Memory B cell (primary cell): ENCODE results near the gene CCDC126.

Experiments used
- ATAC-seq: fragments of 150-1000 bp; cut with Tn5 transposase; 2 replicates; pipeline ENCODE4 v1.10.0; 2021; ENCODE audit warnings: low read depth, mild to moderate bottlenecking, moderate library complexity
- DNase-seq, 2 donors: peaks; one replicate each; pipeline ENCODE4 v3.0.0; 2022; ENCODE audit warnings: low spot score in 2 of 2
- H3K27ac Mint-ChIP-seq: one replicate; pipeline ENCODE4 v1.8.0; 2022; ENCODE audit warnings: mild to moderate bottlenecking, moderate library complexity, mixed read lengths
- H3K27me3 Mint-ChIP-seq: one replicate; pipeline ENCODE4 v1.8.0; 2022; ENCODE audit warnings: mixed read lengths
- H3K36me3 Mint-ChIP-seq: one replicate; pipeline ENCODE4 v1.8.0; 2022; ENCODE audit warnings: mild to moderate bottlenecking, mixed read lengths
- H3K4me1 Mint-ChIP-seq: one replicate; pipeline ENCODE4 v1.8.0; 2022; ENCODE audit warnings: mixed read lengths
- H3K4me3 Mint-ChIP-seq: one replicate; pipeline ENCODE4 v1.8.0; 2022; ENCODE audit warnings: mild to moderate bottlenecking, moderate library complexity, mixed read lengths
- H3K9me3 Mint-ChIP-seq: one replicate; pipeline ENCODE4 v1.8.0; 2022; ENCODE audit warnings: mixed read lengths

CCDC126 gene

DNA sequence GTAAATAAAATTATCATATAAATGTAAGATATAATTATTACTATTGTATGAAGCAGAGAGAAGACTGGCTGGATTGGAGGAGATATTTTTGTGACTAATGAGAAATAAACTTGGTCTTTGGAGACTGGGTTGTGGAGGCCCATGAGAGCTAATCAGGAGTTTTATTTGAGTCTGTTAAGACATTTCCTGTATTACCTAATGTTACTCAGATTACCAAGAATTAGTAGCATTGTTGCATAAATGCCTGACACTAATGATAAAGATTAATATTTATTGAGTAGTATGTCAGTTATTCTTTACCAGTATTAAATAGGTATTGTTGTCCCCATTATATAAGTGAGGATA lies 7.1 kb downstream of the CCDC126 start:
- H3K36me3 Mint-ChIP-seq = peaks cover 17% of the 10 kb centered on the region
- no peak for ATAC-seq

GRCh38 chr7:23607130-23607529 lies 9.9 kb downstream of the CCDC126 start:
- no peaks in the 10 kb centered on the region for H3K27me3 Mint-ChIP-seq
- H3K4me1 Mint-ChIP-seq = peaks cover 10% of the 10 kb centered on the region
- H3K27ac Mint-ChIP-seq = no peak overlapping the region
- H3K36me3 Mint-ChIP-seq = peaks cover 20% of the 10 kb centered on the region
- ATAC-seq = no peak
- no peaks in the 10 kb centered on the region for H3K9me3 Mint-ChIP-seq
- no peak overlapping the region for H3K4me3 Mint-ChIP-seq
- no peak for DNase-seq

More for the DNA sequence above, 7.1 kb downstream of the CCDC126 start:
- Mint-ChIP-seq H3K27me3 (no peaks in the 10 kb centered on the region), H3K27ac (no peak overlapping the region), H3K4me1 (peaks cover 18% of the 10 kb centered on the region), H3K9me3 (no peaks in the 10 kb centered on the region), H3K4me3 (no peak overlapping the region)
- no peak for DNase-seq

GRCh38 chr7:23607866-23608265 lies 10.7 kb downstream of the CCDC126 start:
- Mint-ChIP-seq H3K27me3 (no peaks in the 10 kb centered on the region), H3K4me1 (peaks cover 10% of the 10 kb centered on the region), H3K9me3 (no peaks in the 10 kb centered on the region), H3K4me3 (no peak overlapping the region), H3K27ac (no peak overlapping the region), H3K36me3 (peaks cover 24% of the 10 kb centered on the region)
- DNase-seq = no peak
- no peak for ATAC-seq

GRCh38 chr7:23615331-23615730 lies 18.1 kb downstream of the CCDC126 start:
- Mint-ChIP-seq H3K9me3 (peaks cover 14% of the 10 kb centered on the region), H3K27ac (no peak overlapping the region), H3K36me3 (peaks cover 52% of the 10 kb centered on the region), H3K4me3 (no peak overlapping the region), H3K4me1 (peaks cover 3% of the 10 kb centered on the region), H3K27me3 (no peaks in the 10 kb centered on the region)
- no peak for ATAC-seq
- no peak for DNase-seq

DNA sequence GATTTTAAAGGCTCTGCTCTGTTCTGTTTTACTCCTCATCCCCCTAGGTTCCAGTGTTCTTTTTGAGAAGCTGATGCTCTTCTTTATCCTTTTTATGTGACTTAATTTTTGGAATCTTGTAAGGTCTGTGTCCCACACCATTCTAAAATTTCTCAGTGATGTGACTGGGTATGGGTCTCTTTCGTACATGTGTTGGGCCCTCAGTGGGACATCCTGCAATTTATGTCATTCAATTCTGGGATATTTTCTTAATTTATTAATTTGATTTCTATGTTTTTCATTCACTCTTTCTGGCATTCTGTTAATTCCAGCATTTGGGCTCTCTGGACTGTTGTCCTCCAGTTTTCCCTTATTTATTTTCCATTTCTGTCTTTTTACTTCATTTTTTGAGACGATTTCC lies 19.4 kb downstream of the CCDC126 start:
- Mint-ChIP-seq H3K27me3 (no peaks in the 10 kb centered on the region), H3K36me3 (peaks cover 50% of the 10 kb centered on the region)

DNA sequence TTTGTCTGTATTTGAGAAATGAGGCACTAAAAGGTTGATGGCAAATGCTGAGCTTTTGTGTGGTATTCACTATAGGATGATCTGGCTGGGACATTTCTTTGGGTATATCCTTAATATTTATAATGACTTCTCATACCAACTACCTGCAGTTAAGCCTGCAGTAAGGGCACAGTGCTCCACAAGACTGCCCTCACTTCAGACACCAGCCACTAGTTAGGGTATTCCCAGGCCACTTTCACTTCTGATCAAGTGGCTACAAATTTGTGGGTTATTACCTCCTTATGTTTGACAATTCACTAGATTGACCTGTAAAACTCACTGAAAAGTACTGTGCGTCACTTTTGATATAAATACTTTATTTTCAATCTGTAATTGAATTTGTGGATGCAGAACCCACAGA lies 20.3 kb downstream of the CCDC126 start:
- no peaks in the 10 kb centered on the region for H3K27me3 Mint-ChIP-seq
- peaks cover 14% of the 10 kb centered on the region for H3K9me3 Mint-ChIP-seq
- peaks cover 6% of the 10 kb centered on the region for H3K4me1 Mint-ChIP-seq
- H3K27ac Mint-ChIP-seq = no peak overlapping the region
- H3K4me3 Mint-ChIP-seq = no peak overlapping the region
- DNase-seq (no peak), ATAC-seq (no peak)
- peaks cover 51% of the 10 kb centered on the region for H3K36me3 Mint-ChIP-seq

More for the DNA sequence above, 19.4 kb downstream of the CCDC126 start:
- DNase-seq = no peak
- Mint-ChIP-seq H3K4me3 (no peak overlapping the region), H3K9me3 (peaks cover 14% of the 10 kb centered on the region), H3K4me1 (peaks cover 3% of the 10 kb centered on the region), H3K27ac (no peak overlapping the region)
- no peak for ATAC-seq

GRCh38 chr7:23618241-23618640 lies 21.1 kb downstream of the CCDC126 start:
- Mint-ChIP-seq H3K36me3 (peaks cover 47% of the 10 kb centered on the region), H3K27ac (no peak overlapping the region), H3K4me1 (peaks cover 6% of the 10 kb centered on the region), H3K4me3 (no peak overlapping the region), H3K9me3 (peaks cover 14% of the 10 kb centered on the region), H3K27me3 (no peaks in the 10 kb centered on the region)
- ATAC-seq (no peak), DNase-seq (no peak)

DNA sequence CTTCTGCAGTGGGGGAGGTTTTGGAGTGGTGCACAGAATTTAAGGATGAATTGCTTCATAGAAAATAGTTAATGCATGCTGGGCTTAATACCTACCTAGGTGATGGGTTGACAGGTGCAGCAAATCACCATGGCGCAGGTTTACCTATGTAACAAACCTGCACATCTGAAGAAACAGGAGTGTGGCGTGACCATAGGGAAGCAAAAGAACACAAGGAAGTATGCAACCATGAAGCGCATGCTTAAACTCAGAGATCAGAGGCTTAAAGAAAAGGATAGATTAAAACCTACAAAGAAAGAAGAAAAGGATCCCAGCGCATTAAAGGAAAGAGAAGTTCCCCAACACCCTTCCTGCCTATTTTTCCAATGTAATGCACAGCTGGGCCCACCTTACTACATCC lies 22.0 kb downstream of the CCDC126 start:
- Mint-ChIP-seq H3K27ac (no peak overlapping the region), H3K4me1 (peaks cover 6% of the 10 kb centered on the region)

GRCh38 chr7:23622506-23622925 lies 25.3 kb downstream of the CCDC126 start:
- peaks cover 5% of the 10 kb centered on the region for H3K9me3 Mint-ChIP-seq
- H3K27me3 Mint-ChIP-seq = no peaks in the 10 kb centered on the region
- peaks cover 20% of the 10 kb centered on the region for H3K36me3 Mint-ChIP-seq
- H3K4me3 Mint-ChIP-seq = no peak overlapping the region
- H3K27ac Mint-ChIP-seq = no peak overlapping the region
- ATAC-seq (no peak), DNase-seq (no peak)
- peaks cover 8% of the 10 kb centered on the region for H3K4me1 Mint-ChIP-seq

More for the DNA sequence above, 22.0 kb downstream of the CCDC126 start:
- no peak for DNase-seq
- no peaks in the 10 kb centered on the region for H3K27me3 Mint-ChIP-seq
- H3K36me3 Mint-ChIP-seq = peaks cover 41% of the 10 kb centered on the region
- no peak overlapping the region for H3K4me3 Mint-ChIP-seq
- peaks cover 14% of the 10 kb centered on the region for H3K9me3 Mint-ChIP-seq
- no peak for ATAC-seq

GRCh38 chr7:23628370-23628769 lies 31.2 kb downstream of the CCDC126 start:
- Mint-ChIP-seq H3K4me1 (peaks cover 4% of the 10 kb centered on the region), H3K27me3 (no peaks in the 10 kb centered on the region), H3K4me3 (no peak overlapping the region), H3K36me3 (peaks cover 6% of the 10 kb centered on the region), H3K27ac (no peak overlapping the region), H3K9me3 (no peaks in the 10 kb centered on the region)
- DNase-seq (no peak), ATAC-seq (no peak)

DNA sequence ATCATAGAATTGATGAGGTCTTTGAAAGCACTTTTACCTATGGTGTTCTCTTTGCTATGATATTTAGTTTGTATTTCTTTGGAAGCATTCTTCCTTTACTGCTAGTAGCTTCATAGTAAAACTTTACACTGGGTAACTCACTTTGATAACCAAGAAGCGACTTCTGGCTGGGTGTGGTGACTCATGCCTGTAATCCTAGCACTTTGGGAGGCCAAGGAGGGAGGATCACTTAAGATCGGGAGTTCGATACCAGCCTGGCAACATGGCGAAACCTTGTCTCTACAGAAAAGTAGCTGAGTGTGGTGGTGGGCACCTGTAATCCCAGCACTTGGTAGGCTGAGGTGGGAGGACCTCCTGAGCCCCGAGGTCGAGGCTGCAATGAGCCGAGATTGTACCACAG lies 36.2 kb downstream of the CCDC126 start:
- H3K9me3 Mint-ChIP-seq = no peaks in the 10 kb centered on the region
- DNase-seq = no peak
- H3K4me1 Mint-ChIP-seq = no peaks in the 10 kb centered on the region
- H3K36me3 Mint-ChIP-seq = peaks cover 3% of the 10 kb centered on the region
- H3K27ac Mint-ChIP-seq = no peak overlapping the region
- no peak for ATAC-seq
- H3K4me3 Mint-ChIP-seq = no peak overlapping the region
- H3K27me3 Mint-ChIP-seq = no peaks in the 10 kb centered on the region

- no peaks in the 10 kb centered on the region for H3K36me3 Mint-ChIP-seq
- no peak overlapping the region for H3K27ac Mint-ChIP-seq
- H3K4me1 Mint-ChIP-seq = no peaks in the 10 kb centered on the region
- no peak overlapping the region for H3K4me3 Mint-ChIP-seq
- no peak for DNase-seq
- no peaks in the 10 kb centered on the region for H3K9me3 Mint-ChIP-seq
- no peak for ATAC-seq
- H3K27me3 Mint-ChIP-seq = no peaks in the 10 kb centered on the region
Measured at GRCh38 chr7:23645822-23646221, 48.6 kb downstream of the CCDC126 start.

GRCh38 chr7:23653942-23654341 lies 56.8 kb downstream of the CCDC126 start:
- Mint-ChIP-seq H3K27me3 (no peaks in the 10 kb centered on the region), H3K27ac (no peak overlapping the region), H3K36me3 (peaks cover 4% of the 10 kb centered on the region), H3K9me3 (peaks cover 18% of the 10 kb centered on the region), H3K4me3 (no peak overlapping the region), H3K4me1 (no peaks in the 10 kb centered on the region)
- ATAC-seq (no peak), DNase-seq (no peak)

GRCh38 chr7:23654508-23654907 lies 57.3 kb downstream of the CCDC126 start:
- no peaks in the 10 kb centered on the region for H3K27me3 Mint-ChIP-seq
- H3K4me3 Mint-ChIP-seq = no peak overlapping the region
- no peak for DNase-seq
- peaks cover 4% of the 10 kb centered on the region for H3K36me3 Mint-ChIP-seq
- no peak for ATAC-seq
- H3K27ac Mint-ChIP-seq = no peak overlapping the region
- H3K4me1 Mint-ChIP-seq = no peaks in the 10 kb centered on the region
- H3K9me3 Mint-ChIP-seq = peaks cover 21% of the 10 kb centered on the region

- Mint-ChIP-seq H3K27me3 (no peaks in the 10 kb centered on the region), H3K4me1 (no peaks in the 10 kb centered on the region), H3K9me3 (peaks cover 21% of the 10 kb centered on the region), H3K4me3 (no peak overlapping the region), H3K27ac (no peak overlapping the region), H3K36me3 (peaks cover 4% of the 10 kb centered on the region)
- ATAC-seq (no peak), DNase-seq (no peak)
Measured at GRCh38 chr7:23655433-23655832, 58.3 kb downstream of the CCDC126 start.
